Naive B cell (primary cell): Measurements from ENCODE around the gene SNX1. TPM values are rescaled to one million over a fixed set of nuclear protein-coding genes. Genes with fewer than 3 reads are reported as not detected.
A peak's percentile ranks its signal among the peaks of the same experiment; 100 is the strongest.
"Not testable (repeated sequence)": the region's sequence is repeated elsewhere in the genome, so short reads cannot be mapped to it uniquely, and the experiment has no call there.

Experiments used
- ATAC-seq, 2 donors: fragments of 150-1000 bp; cut with Tn5 transposase; 2 replicates each; pipeline ENCODE4 v1.10.0; 2021; ENCODE audit warnings: low read depth in 2 of 2, mild to moderate bottlenecking in 2 of 2, moderate library complexity in 2 of 2
- DNase-seq: peaks from one replicate; pipeline ENCODE4 v3.0.0; 2022
- H3K27ac Mint-ChIP-seq, 6 donors: one replicate each; pipeline ENCODE4 v1.8.0; 2020 to 2022; ENCODE audit warnings: mild to moderate bottlenecking in 6 of 6, mixed read lengths in 6 of 6, moderate library complexity in 5 of 6, inconsistent platforms in 2 of 6
- H3K27me3 Mint-ChIP-seq, 3 donors: one replicate each; pipeline ENCODE4 v1.8.0; 2021 to 2022; ENCODE audit warnings: mixed read lengths in 3 of 3, mild to moderate bottlenecking in 1 of 3
- H3K36me3 Mint-ChIP-seq, 2 donors: one replicate each; pipeline ENCODE4 v1.8.0; 2020 to 2022; ENCODE audit warnings: mixed read lengths in 2 of 2, inconsistent platforms in 1 of 2, mild to moderate bottlenecking in 1 of 2
- H3K4me1 Mint-ChIP-seq, 3 donors: one replicate each; pipeline ENCODE4 v1.8.0; 2020 to 2022; ENCODE audit warnings: mixed read lengths in 3 of 3, inconsistent platforms in 1 of 3, mild to moderate bottlenecking in 1 of 3, moderate library complexity in 1 of 3
- H3K4me3 Mint-ChIP-seq, 8 donors: one replicate each; pipeline ENCODE4 v1.8.0; 2020 to 2022; ENCODE audit warnings: mild to moderate bottlenecking in 8 of 8, mixed read lengths in 8 of 8, moderate library complexity in 8 of 8, inconsistent platforms in 2 of 8
- H3K9me3 Mint-ChIP-seq, 7 donors: one replicate each; pipeline ENCODE4 v1.8.0; 2020 to 2022; ENCODE audit warnings: mixed read lengths in 7 of 7, mild to moderate bottlenecking in 5 of 7, inconsistent platforms in 2 of 7, moderate library complexity in 1 of 7
- polyA plus RNA-seq, 6 donors: library from polyadenylated mRNA; unstranded; fragments of 300-500 nt; fragmentation: Illumina TruSeq; gene quantifications; one replicate each; pipeline ENCODE4 v1.2.3, GENCODE V29; 2021; ENCODE audit warnings: low read depth in 6 of 6

SNX1 gene
- polyA plus RNA-seq, 6 donors from 2014 or later = 56.3 to 109 (median 78.0) TPM

DNA sequence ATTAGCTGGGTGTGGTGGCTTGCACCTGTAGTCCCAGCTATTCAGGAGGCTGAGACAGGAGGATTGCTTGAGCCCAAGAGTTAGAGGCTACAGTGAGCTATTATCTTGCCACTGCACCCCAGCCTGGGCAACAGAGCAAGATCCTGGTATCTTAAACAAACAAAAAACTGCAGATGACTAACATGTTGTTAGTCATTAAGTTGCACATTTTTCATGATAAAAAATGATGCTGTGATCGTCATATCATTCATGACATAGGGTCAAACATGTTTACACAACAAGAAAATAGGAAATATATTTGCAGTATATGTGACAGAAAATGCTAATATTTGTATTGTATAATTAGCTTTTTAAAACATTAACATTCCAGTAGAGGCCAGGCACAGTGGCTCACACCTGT is 29.3 kb upstream of the SNX1 start:
- no peaks in the 10 kb centered on the region for H3K9me3 Mint-ChIP-seq
- no peak overlapping the region for H3K4me3 Mint-ChIP-seq
- no peak for ATAC-seq

DNA sequence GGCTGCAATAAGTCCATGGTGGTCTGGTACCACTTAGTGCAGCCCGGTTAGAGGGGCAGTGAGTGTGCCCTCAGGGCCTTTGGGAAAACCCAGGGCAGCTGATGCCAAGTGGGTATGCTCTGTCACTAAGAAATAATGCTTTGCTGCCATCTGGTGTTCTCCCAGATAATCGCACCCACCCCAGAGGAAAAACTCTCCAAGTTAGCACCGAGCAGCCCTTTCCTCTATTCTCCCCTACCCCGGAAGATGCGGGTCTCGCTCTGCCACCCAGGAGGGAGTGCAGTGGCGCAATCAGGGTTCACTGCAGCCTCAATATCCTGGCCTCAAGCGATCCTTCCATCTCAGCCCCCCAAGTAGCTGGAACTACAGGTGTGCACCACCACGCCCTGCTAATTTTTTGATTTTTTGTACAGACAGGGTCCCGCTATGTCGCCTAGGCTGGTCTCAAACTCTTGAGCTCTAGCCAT is 28.2 kb upstream of the SNX1 start:
- H3K27ac Mint-ChIP-seq = peak overlapping the region in 4 of 6 donors; percentile 64 to 86 (median 74)
- H3K4me3 Mint-ChIP-seq = peak overlapping the region in 4 of 8 donors; percentile 38 to 68 (median 50)
- H3K36me3 Mint-ChIP-seq = peaks cover 6 to 9% of the 10 kb centered on the region in 2 donors
- peak; percentile 81 to 83 for ATAC-seq
- no peaks in the 10 kb centered on the region for H3K9me3 Mint-ChIP-seq
- H3K4me1 Mint-ChIP-seq = peaks cover 21 to 32% (median 27%) of the 10 kb centered on the region in 3 donors
- no peaks in the 10 kb centered on the region for H3K27me3 Mint-ChIP-seq
- peak; percentile 66 for DNase-seq

More for the DNA sequence above, 29.3 kb upstream of the SNX1 start:
- Mint-ChIP-seq H3K27ac (no peak overlapping the region), H3K4me1 (peaks cover 21 to 32% (median 27%) of the 10 kb centered on the region in 3 donors), H3K36me3 (no peaks in the 10 kb centered on the region), H3K27me3 (no peaks in the 10 kb centered on the region)
- no peak for DNase-seq

DNA sequence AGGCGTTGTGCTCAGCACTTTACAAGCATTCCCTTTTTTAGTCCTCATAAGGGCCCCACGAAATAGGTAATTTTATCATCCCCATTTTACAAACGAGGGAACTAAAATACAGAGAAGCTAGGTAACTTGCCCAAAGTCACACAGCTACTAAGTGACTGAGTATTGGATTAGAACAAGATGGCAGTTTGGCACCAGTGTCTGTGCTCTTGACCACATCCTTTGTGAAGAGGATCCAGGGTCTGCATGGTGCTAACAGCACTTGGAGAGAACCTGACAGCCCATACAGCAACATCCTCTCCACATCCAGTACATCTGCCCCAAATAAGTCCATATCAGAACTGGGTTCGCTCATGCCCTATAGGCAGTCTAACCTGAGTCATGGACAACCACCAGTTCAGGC is 27.6 kb upstream of the SNX1 start:
- peaks cover 21 to 32% (median 27%) of the 10 kb centered on the region in 3 donors for H3K4me1 Mint-ChIP-seq

DNA sequence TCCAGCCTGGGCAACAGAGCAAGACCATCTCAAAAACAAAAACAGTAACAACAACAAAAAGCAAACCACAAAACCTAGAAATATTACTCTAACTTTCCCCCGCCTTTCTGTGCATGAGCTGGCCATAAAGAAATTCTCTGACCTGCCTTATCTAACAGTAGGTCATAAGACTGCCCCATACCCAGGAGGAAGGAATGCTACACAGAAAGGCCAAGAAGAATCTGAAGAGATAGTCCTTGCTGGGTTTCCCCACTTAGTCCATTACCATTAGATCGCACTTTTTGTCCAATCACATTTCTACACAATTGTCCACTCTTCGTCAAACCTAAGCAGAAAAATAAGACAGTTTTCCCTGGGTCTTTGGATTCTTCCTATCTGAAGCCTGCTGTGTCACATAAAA is 25.7 kb upstream of the SNX1 start:
- DNase-seq = no peak
- Mint-ChIP-seq H3K36me3 (peaks cover 6 to 18% of the 10 kb centered on the region in 2 donors), H3K9me3 (no peaks in the 10 kb centered on the region), H3K4me1 (peaks cover 21 to 32% (median 27%) of the 10 kb centered on the region in 3 donors), H3K27ac (peak overlapping the region in 4 of 6 donors; percentile 53 to 93 (median 57)), H3K4me3 (peak overlapping the region in 1 of 8 donors; percentile 53), H3K27me3 (no peaks in the 10 kb centered on the region)
- ATAC-seq = no peak

More for the DNA sequence above, 27.6 kb upstream of the SNX1 start:
- H3K27me3 Mint-ChIP-seq = no peaks in the 10 kb centered on the region
- H3K27ac Mint-ChIP-seq = no peak overlapping the region
- ATAC-seq (no peak), DNase-seq (no peak)
- H3K36me3 Mint-ChIP-seq = peaks cover 6 to 13% of the 10 kb centered on the region in 2 donors
- H3K9me3 Mint-ChIP-seq = no peaks in the 10 kb centered on the region
- peak overlapping the region in 1 of 8 donors; percentile 12 for H3K4me3 Mint-ChIP-seq

DNA sequence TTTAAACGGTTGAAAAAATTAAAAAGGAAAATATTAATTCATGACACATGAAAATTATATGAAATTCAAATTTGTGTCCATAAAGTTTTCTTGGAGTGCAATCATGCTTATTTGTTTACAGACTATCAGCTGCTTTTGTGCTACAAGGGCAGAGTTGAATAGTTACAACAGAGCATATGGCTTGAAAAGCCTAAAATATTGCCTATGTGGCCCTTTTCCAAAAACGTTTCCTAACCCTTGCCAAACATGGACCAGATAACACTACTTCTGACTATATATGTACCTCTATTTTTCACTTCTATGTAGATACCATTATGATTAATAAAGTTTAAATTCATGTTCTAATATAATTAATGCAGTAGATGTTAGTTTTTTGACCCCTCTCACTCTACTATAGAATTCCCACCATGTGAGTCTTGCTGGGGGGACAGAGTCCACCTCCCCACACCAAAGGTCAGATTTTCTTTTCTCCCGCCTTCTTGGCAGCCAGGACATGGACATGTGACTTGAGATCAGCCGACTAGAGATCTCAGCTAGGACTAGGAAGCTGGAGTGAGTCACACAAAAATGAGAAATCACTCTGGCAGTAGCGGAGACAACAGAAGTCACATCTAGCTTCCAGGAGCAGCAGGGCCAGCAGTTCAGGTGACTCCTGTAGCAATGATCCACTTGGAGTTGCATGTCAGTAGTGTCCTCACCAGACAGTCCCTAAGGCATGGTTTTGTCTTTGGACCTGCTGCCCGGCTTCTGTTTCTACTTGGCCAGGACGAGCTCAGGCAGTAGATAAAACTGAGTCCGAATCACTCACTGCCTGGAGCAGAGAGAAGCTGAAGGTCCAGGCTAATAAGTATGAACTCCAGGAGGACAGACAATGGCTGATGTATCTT is 24.6 kb upstream of the SNX1 start:
- DNase-seq = no peak
- H3K27ac Mint-ChIP-seq = peak overlapping the region in 2 of 6 donors; percentile 58 to 71

DNA sequence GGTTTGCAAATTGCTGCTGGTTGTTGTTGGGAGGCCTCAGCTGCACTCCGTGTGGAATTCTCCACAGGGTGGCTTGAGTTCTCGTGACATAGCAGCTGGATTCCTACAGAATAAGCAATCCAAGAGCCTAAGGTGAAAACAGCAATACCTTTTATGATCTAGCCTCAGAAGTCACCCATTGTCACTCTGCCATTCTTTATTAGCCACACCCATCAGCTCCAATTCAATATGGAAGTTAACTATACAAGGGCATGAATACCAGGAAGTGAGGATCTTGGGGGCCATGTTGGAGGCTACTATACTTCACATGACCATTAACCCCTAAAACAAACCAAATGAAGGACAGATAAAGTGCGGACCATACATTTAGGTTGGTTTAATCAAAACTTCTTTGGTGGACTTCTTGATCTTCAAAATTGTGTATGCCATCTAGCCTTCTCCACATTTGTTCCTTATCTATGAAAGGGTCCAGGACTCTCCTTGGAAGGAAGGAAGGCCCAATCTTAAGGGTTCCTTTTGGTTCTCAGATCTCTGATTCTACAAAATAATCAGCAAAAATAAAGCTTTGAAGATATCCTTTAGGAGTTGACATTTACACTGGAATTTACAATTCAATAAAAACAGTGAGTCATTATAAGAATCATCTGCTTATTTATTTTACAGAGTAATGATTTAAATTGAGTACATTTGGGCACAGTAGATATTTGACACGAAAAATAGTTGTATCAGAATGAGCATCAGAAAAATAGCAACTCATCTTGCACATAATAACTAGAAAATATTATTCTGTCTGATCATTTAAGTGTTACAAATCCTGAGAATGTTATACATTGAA is 23.6 kb upstream of the SNX1 start:
- Mint-ChIP-seq H3K27me3 (no peaks in the 10 kb centered on the region), H3K9me3 (no peaks in the 10 kb centered on the region), H3K27ac (peak overlapping the region in 3 of 6 donors; percentile 19 to 62 (median 53)), H3K4me1 (peaks cover 26 to 33% (median 29%) of the 10 kb centered on the region in 3 donors), H3K4me3 (no peak overlapping the region), H3K36me3 (peaks cover 6 to 18% of the 10 kb centered on the region in 2 donors)
- no peak for ATAC-seq
- DNase-seq = no peak

More for the DNA sequence above, 24.6 kb upstream of the SNX1 start:
- Mint-ChIP-seq H3K36me3 (peaks cover 6 to 18% of the 10 kb centered on the region in 2 donors), H3K4me3 (no peak overlapping the region), H3K4me1 (peaks cover 24 to 32% (median 31%) of the 10 kb centered on the region in 3 donors), H3K9me3 (no peaks in the 10 kb centered on the region), H3K27me3 (no peaks in the 10 kb centered on the region)
- no peak for ATAC-seq

DNA sequence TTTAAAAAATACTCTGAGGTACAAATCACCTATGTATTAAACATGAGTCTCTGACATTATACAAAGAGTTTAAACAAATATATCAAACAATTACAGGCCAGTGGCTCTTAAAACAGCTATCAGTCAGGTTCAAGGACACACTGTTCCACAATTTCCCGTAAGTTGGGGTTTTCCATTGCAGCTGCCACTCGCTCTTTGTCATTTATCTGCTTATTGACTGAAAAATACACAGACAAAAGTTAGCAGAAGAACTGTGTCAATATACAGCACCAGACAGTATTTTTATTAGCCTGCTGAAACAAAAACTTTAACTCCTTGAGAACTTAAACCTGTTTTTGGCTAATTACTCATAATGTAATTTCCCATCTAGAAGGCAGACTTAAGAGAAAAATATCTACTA is 23.0 kb upstream of the SNX1 start:
- no peaks in the 10 kb centered on the region for H3K27me3 Mint-ChIP-seq
- no peak for DNase-seq
- H3K27ac Mint-ChIP-seq = peak overlapping the region in 4 of 6 donors; percentile 7 to 62 (median 32)
- peaks cover 25 to 32% (median 27%) of the 10 kb centered on the region in 3 donors for H3K4me1 Mint-ChIP-seq
- ATAC-seq = no peak
- no peak overlapping the region for H3K4me3 Mint-ChIP-seq
- no peaks in the 10 kb centered on the region for H3K9me3 Mint-ChIP-seq
- H3K36me3 Mint-ChIP-seq = peaks cover 13 to 22% of the 10 kb centered on the region in 2 donors

DNA sequence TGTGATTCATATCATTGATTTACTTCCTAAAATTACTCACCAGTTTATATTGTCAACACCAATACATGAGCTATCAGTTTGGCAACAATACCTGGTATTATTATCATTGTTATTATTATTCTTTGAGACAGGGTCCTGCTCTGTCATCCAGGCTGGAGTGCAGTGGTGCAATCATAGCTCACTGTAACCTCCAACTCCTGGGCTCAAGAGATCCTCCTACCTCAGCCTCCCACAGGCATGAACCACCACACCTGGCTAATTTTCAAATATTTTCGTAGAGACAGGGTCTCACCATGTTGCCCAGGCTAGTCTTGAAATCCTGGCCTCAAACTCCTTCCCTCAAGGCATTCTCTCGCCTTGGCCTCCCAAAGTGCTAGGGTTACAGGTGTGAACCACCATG is 22.3 kb upstream of the SNX1 start:
- not testable (repeated sequence) for H3K27me3 Mint-ChIP-seq, H3K9me3 Mint-ChIP-seq, ATAC-seq, H3K4me3 Mint-ChIP-seq, DNase-seq
- Mint-ChIP-seq H3K36me3 (peaks cover 13 to 22% of the 10 kb centered on the region in 2 donors), H3K4me1 (peaks cover 21 to 27% (median 22%) of the 10 kb centered on the region in 3 donors), H3K27ac (peak overlapping the region in 5 of 6 donors; percentile 51 to 82 (median 63))

DNA sequence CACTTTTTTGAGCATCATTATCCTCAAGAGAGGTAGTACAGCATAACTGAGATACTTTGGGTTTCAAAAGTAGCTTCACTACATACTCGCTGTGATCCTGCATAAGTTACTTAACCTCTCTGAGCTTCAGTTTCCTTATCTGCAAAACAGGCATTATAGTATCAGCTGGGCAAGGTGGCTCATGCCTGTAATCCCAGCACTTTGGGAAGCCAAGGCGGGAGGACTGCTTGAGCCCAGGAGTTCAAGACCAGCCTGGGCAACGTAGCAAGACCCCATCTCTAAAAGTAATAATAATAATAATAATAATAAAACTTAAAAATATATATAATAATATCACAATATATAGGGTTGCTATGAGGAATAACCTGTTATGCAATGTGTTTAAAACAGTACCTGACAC is 13.0 kb upstream of the SNX1 start:
- H3K36me3 Mint-ChIP-seq = peaks cover under 1 to 2% of the 10 kb centered on the region in 2 donors
- peaks cover under 1 to 11% (median 4%) of the 10 kb centered on the region in 3 donors for H3K4me1 Mint-ChIP-seq
- H3K9me3 Mint-ChIP-seq = no peaks in the 10 kb centered on the region
- no peak overlapping the region for H3K4me3 Mint-ChIP-seq
- H3K27ac Mint-ChIP-seq = peak overlapping the region in 1 of 6 donors; percentile 49
- DNase-seq (no peak), ATAC-seq (no peak)
- H3K27me3 Mint-ChIP-seq = no peaks in the 10 kb centered on the region

DNA sequence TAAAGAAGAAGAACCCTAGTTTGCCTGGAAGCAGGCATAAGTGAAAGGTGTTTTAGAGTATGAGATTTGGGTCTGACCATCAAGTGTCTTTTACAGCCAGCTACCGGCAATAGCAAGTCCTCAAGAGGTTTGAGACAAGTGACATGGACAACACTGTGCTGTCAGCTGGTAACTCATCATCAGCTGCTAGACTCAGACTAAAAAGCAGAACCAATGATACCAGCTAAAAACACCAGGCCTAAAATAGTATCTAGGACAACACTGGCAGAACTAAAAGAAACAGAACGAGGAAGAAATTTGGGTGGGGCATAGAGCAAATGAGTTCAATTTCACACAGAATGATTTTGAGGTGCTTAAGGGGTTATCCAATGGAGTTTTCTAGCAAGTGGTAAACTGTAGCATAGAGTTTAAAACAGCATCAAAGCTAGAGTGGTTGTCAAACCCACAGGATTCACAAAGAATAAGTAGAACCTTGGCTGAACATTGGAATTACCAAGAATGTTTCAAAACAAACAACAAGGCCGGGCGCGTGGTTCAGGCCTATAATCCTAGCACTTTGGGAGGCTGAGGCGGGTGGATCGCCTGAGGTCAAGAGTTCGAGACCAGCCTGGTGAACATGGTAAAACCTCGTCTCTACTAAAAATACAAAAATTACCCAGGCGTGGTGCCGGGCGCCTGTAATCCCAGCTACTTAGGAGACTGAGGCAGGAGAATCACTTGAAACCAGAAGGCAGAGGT is 6.1 kb upstream of the SNX1 start:
- ATAC-seq = peak; percentile 71 to 72
- H3K4me1 Mint-ChIP-seq = peaks cover 40 to 69% (median 47%) of the 10 kb centered on the region in 3 donors
- peak overlapping the region; percentile 84 to 100 (median 98) for H3K27ac Mint-ChIP-seq
- H3K27me3 Mint-ChIP-seq = no peaks in the 10 kb centered on the region
- H3K36me3 Mint-ChIP-seq = peaks cover 0 to 5% of the 10 kb centered on the region in 2 donors
- H3K9me3 Mint-ChIP-seq = peaks cover 0 to 2% (median 0%) of the 10 kb centered on the region in 7 donors
- H3K4me3 Mint-ChIP-seq = peak overlapping the region; percentile 66 to 89 (median 82)
- peak; percentile 79 for DNase-seq

DNA sequence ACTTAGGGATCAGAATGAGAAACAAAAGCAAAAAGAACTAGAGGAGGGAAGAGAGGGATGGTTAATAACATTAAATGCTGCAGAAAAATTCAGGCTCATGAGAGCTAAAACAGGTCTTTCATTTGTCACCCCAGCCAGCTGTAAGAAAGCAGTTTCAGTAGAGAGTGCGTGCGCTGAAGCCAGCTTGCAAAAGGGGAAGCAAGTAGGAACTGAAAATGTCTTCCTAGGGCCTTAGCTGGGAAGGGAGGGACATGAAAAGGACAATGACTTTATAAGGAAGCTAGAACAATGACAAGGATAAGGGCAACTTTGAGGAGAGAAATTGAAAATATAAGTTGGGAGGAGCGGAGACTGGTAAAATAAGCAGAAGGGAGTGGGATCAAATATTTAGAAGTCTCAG is 5.3 kb upstream of the SNX1 start:
- Mint-ChIP-seq H3K36me3 (peaks cover 0 to 5% of the 10 kb centered on the region in 2 donors), H3K4me3 (peak overlapping the region; percentile 60 to 89 (median 82)), H3K9me3 (peaks cover 0 to 2% (median 0%) of the 10 kb centered on the region in 7 donors), H3K27ac (peak overlapping the region; percentile 84 to 100 (median 98)), H3K27me3 (no peaks in the 10 kb centered on the region), H3K4me1 (peaks cover 43 to 76% (median 53%) of the 10 kb centered on the region in 3 donors)
- ATAC-seq = no peak
- peak; percentile 48 for DNase-seq

DNA sequence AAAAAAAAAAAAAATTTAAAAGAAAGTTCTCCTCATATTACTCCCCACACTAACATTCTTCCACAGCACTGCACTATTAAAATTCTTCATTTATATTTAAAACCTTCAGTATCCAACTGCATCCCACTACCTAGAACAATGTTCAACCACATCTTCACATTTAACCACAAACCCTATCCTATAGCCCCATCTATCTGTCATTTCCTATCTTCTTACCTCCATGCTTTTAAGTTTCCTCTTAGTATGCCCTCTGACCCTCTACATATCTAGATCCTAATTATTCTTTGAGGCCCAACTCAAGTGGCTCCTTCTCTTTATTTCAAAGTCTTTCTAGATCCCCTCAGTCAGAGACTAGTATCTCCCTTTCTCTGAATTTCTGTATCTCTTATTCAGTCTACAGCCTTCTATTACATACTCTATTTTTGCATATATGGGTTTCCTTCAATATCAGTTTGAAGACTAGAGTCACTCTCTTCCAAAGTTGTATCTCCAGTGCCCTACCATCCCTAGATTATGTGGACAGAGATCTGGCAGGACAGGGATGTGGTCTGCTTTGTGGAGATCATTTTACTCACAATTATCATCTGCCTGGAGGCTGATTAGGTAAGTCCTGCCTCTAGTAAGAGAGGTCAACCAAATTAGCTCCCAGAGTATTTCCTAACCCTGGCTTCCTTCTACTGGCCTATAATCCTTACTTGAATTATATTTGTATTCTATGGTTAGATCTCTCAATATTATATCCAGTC is 3.5 kb upstream of the SNX1 start:
- Mint-ChIP-seq H3K4me1 (peaks cover 55 to 88% (median 69%) of the 10 kb centered on the region in 3 donors), H3K9me3 (peaks cover 0 to 2% (median 0%) of the 10 kb centered on the region in 7 donors), H3K4me3 (peak overlapping the region; percentile 97 to 100 (median 100)), H3K36me3 (peaks cover 0 to 5% of the 10 kb centered on the region in 2 donors), H3K27ac (peak overlapping the region; percentile 87 to 100 (median 99)), H3K27me3 (no peaks in the 10 kb centered on the region)
- DNase-seq = no peak
- no peak for ATAC-seq
